GM12878 (cell line): ENCODE results near the gene MTR.

Experiments used
- BRCA1 ChIP-seq: IDR thresholded peaks from 2 replicates; pipeline ENCODE4 v1.6.1; 2011; ENCODE audit warnings: low read depth, low read length, improper control_type of control experiment
- CTCF ChIP-seq, 3 experiments: IDR thresholded peaks in 2 of 3; conservative IDR thresholded peaks in 1 of 3; 2 replicates each; pipeline ENCODE4 v1.5.1; 2011; ENCODE audit warnings: low read depth in 3 of 3, low read length in 3 of 3, mild to moderate bottlenecking in 3 of 3, control low read depth in 2 of 3, moderate library complexity in 2 of 3, inconsistent platforms in 1 of 3, mixed read lengths in 1 of 3; ENCODE audit not compliant: control insufficient read depth in 2 of 3, insufficient read depth in 1 of 3; ENCODE audit errors: extremely low read depth in 1 of 3
- GABPA ChIP-seq: IDR thresholded peaks from 2 replicates; pipeline ENCODE4 v1.6.1; 2014; ENCODE audit warnings: antibody characterized with exemption, low read depth, mild to moderate bottlenecking, inconsistent platforms
- HDAC6 ChIP-seq: fragments of 200-600 bp; sonication (generic); IDR thresholded peaks from one replicate; pipeline ENCODE4 v1.8.0; 2017; ENCODE audit warnings: antibody characterized with exemption; ENCODE audit not compliant: unreplicated experiment
- JUND ChIP-seq: IDR thresholded peaks from 2 replicates; pipeline ENCODE4 v1.6.1; 2012; ENCODE audit warnings: low read depth, mild to moderate bottlenecking, low read length, improper control_type of control experiment, moderate library complexity
- MYC ChIP-seq: IDR thresholded peaks from 2 replicates; pipeline ENCODE4 v1.6.1; 2011; ENCODE audit warnings: mild to moderate bottlenecking, low read length, moderate library complexity, inconsistent platforms; ENCODE audit not compliant: insufficient read depth, insufficient replicate concordance, insufficient read length, severe bottlenecking
- POLR2A ChIP-seq: IDR thresholded peaks from 2 replicates; pipeline ENCODE4 v1.6.1; 2011; ENCODE audit warnings: low read depth, mild to moderate bottlenecking, low read length
- REST ChIP-seq: IDR thresholded peaks from 2 replicates; pipeline ENCODE4 v1.6.1; 2012; ENCODE audit warnings: mild to moderate bottlenecking, low read depth, low read length
- SP1 ChIP-seq: IDR thresholded peaks from one replicate; pipeline ENCODE4 v1.6.1; 2011; ENCODE audit warnings: low read depth, low read length
- YY1 ChIP-seq: IDR thresholded peaks from 2 replicates; pipeline ENCODE4 v1.6.1; 2011; ENCODE audit warnings: low read depth, mild to moderate bottlenecking, low read length
- ZBTB33 ChIP-seq: fragments of 450-650 bp; IDR thresholded peaks from 2 replicates; pipeline ENCODE4 v1.6.1; 2017; ENCODE audit warnings: mild to moderate bottlenecking

- TF ChIP-seq CTCF (IDR thresholded peaks at IDR 0.05 in 2 of 3, conservative IDR thresholded peaks at IDR 0.05 in 1 of 3; ENCODE audit: control insufficient read depth in 2 of 3, extremely low read depth in 1 of 3, insufficient read depth in 1 of 3, low read depth in 3 of 3, low read length in 3 of 3), result no peak
- no peak for TF ChIP-seq REST
- no peak for TF ChIP-seq POLR2A
- TF ChIP-seq GABPA, result no peak
- TF ChIP-seq YY1, result no peak
- TF ChIP-seq ZBTB33, result no peak
- TF ChIP-seq HDAC6, result no peak
- no peak for TF ChIP-seq MYC
- TF ChIP-seq SP1, result no peak
- no peak for TF ChIP-seq BRCA1
- no peak for TF ChIP-seq JUND
Observed at GRCh38 chr1:236854605-236854983, 59.5 kb downstream of the MTR start.
